Brain microvascular endothelial cell (primary cell): ENCODE results near the gene OR10A2.

Experiments used
- DNase-seq: peaks from one replicate; pipeline ENCODE4 v3.0.0-alpha.2; 2020
- H3K27ac ChIP-seq: fragments of 250-450 bp; sonication (Bioruptor Pico); 2 replicates; pipeline ENCODE4 v1.5.1; 2020; ENCODE audit warnings: mild to moderate bottlenecking, moderate library complexity
- H3K27me3 ChIP-seq: fragments of 250-450 bp; sonication (Bioruptor Pico); replicated peaks from 2 replicates; pipeline ENCODE4 v1.5.1; 2020; ENCODE audit warnings: mild to moderate bottlenecking
- H3K36me3 ChIP-seq: fragments of 250-450 bp; sonication (Bioruptor Pico); replicated peaks from 2 replicates; pipeline ENCODE4 v1.5.1; 2020; ENCODE audit warnings: mild to moderate bottlenecking
- H3K4me3 ChIP-seq: 2 replicates; pipeline ENCODE4 v1.5.1; 2011; ENCODE audit warnings: low read depth, mild to moderate bottlenecking, control low read depth, low read length, moderate library complexity
- CTCF ChIP-seq: IDR thresholded peaks from 2 replicates; pipeline ENCODE4 v1.5.1; 2011; ENCODE audit warnings: low read depth, mild to moderate bottlenecking, moderate library complexity, low read length, control low read depth, inconsistent platforms; ENCODE audit errors: missing control alignments
- in situ Hi-C: cut with HindIII; loops from 2 replicates; pipeline ENCODE4 v1.10.0; 2017; ENCODE audit warnings: low sequenced_read_pairs, low pct_ligation_motif_present

OR10A2 gene

GRCh38 chr11:6888830-6889229 is 26.0 kb downstream of the OR10A2 start:
- DNase-seq = no peak
- no peak for TF ChIP-seq CTCF
- Histone ChIP-seq H3K27me3 (no peaks in the 10 kb centered on the region), H3K27ac (no peak overlapping the region), H3K36me3 (no peaks in the 10 kb centered on the region), H3K4me3 (no peak overlapping the region)
- in situ Hi-C loops = no loop called here

- DNase-seq = no peak
- TF ChIP-seq CTCF = no peak
- Histone ChIP-seq H3K27me3 (no peaks in the 10 kb centered on the region), H3K27ac (no peak overlapping the region), H3K4me3 (no peak overlapping the region), H3K36me3 (no peaks in the 10 kb centered on the region)
- in situ Hi-C loops = no loop called here
These were observed 27.0 kb downstream of the OR10A2 start for GRCh38 chr11:6889835-6890234.

DNA sequence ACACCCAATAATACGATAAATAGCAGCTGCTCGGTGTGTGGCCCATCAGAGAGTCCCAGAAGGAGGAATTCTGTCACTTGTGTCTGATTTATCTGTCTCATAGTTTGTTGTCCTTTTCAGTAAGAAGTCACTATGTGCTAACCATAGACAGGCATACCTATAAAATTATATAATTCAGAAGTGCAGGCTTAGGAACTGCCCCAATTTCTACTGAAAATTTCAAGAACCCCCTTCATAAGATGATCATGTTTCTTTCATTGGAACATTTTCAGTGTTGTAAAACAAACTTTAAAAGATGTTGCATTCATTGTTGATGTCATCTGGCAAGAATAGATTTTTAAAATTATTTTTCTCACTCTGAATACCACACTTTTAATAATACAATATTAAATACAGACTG is 29.5 kb downstream of the OR10A2 start, which contains the start of gene OR2D2:
Gene OR2D2, minus strand, starts transcription at position 101 of the 400 bp plus-strand sequence. Its CDS starts 0 bp downstream, at position 101.
- TF ChIP-seq CTCF = no peak
- Histone ChIP-seq H3K4me3 (no peak within 1 kb of the TSS), H3K27me3 (no peaks in the 10 kb centered on the region), H3K27ac (no peak within 1 kb of the TSS), H3K36me3 (no peaks in the 10 kb centered on the region)
- no peak for DNase-seq
- in situ Hi-C loops = no loop called here

- in situ Hi-C loops = no loop called here
- no peak for TF ChIP-seq CTCF
These were observed 31.2 kb downstream of the OR10A2 start for GRCh38 chr11:6894097-6894496.

GRCh38 chr11:6895010-6895409 is 32.2 kb downstream of the OR10A2 start:
- Histone ChIP-seq H3K36me3 (no peaks in the 10 kb centered on the region), H3K27me3 (no peaks in the 10 kb centered on the region), H3K27ac (no peak overlapping the region), H3K4me3 (no peak overlapping the region)
- in situ Hi-C loops = no loop called here
- TF ChIP-seq CTCF = no peak
- no peak for DNase-seq

More at GRCh38 chr11:6894097-6894496, 31.2 kb downstream of the OR10A2 start:
- H3K27me3 ChIP-seq = no peaks in the 10 kb centered on the region
- no peak overlapping the region for H3K4me3 ChIP-seq
- H3K36me3 ChIP-seq = no peaks in the 10 kb centered on the region
- no peak for DNase-seq
- H3K27ac ChIP-seq = no peak overlapping the region

GRCh38 chr11:6898911-6899310 is 36.1 kb downstream of the OR10A2 start:
- in situ Hi-C loops = no loop called here
- Histone ChIP-seq H3K27me3 (no peaks in the 10 kb centered on the region), H3K36me3 (no peaks in the 10 kb centered on the region), H3K4me3 (no peak overlapping the region), H3K27ac (no peak overlapping the region)
- DNase-seq = no peak
- no peak for TF ChIP-seq CTCF
